Measurements from ENCODE around the gene ZNF394. TPM values are rescaled to one million over a fixed set of nuclear protein-coding genes. Genes with fewer than 3 reads are reported as not detected.

Gene ZNF394
- total and polyA plus RNA-seq, 9 of the 15 experiments (the other 6 are each of a cell fraction or from before 2014, with no cell fraction given): 2.9 to 32.2 (median 24.2) TPM

GRCh38 chr7:99452541-99452940 lies 47.5 kb downstream of the ZNF394 start (continued):
- TF ChIP-seq RREB1 (CRISPR knock-in tag; IDR thresholded peaks at IDR 0.05) (no peak), FOXA3 (CRISPR knock-in tag; conservative IDR thresholded peaks at IDR 0.05 in 1 of 2, IDR thresholded peaks at IDR 0.05 in 1 of 2) (no peak)

GRCh38 chr7:99451936-99452335 lies 48.1 kb downstream of the ZNF394 start:
- BruUV-seq (replicated peaks): no TSS peak
- Histone ChIP-seq H3K36me3 (ENCODE audit: control insufficient read depth, insufficient read depth, low read length) (peaks cover 98% of the 10 kb centered on the region), H3K4me2 (ENCODE audit: insufficient read depth, low read length) (no peak overlapping the region), H3K79me2 (ENCODE audit: control insufficient read depth, insufficient read depth, low read length) (peaks cover 4% of the 10 kb centered on the region; the same call in 2 of the 3 replicates), H3K9ac (ENCODE audit: insufficient read depth in 1 of 2, low read depth in 2 of 2, low read length in 2 of 2) (peak overlapping the region in 1 of 2 experiments; percentile 61; a peak in 1 of 4 replicates), H3K4me3 (no peak overlapping the region), H3K9me3 (replicated peaks; ENCODE audit: control insufficient read depth, insufficient read depth, low read depth, low read length) (no peaks in the 10 kb centered on the region), H4K20me1 (replicated peaks; ENCODE audit: control insufficient read depth, insufficient read depth, low read length) (peaks cover 10% of the 10 kb centered on the region; the same call in 1 of the 2 replicates), H3K27ac (ENCODE audit: extremely low read depth, low read depth, low read length) (no peak overlapping the region), H3K27me3 (ENCODE audit: control insufficient read depth in 2 of 2, insufficient read depth in 2 of 2, low read length in 2 of 2) (no peaks in the 10 kb centered on the region), H3K4me1 (replicated peaks in 1 of 2; ENCODE audit: control insufficient read depth in 2 of 2, insufficient read depth in 2 of 2, low read length in 2 of 2) (peaks cover 0 to 13% of the 10 kb centered on the region in 2 experiments; a peak in 1 of 5 replicates), H2AFZ (ENCODE audit: low read depth, low read length) (no peak overlapping the region), H3K9me1 (ENCODE audit: control insufficient read depth, insufficient read depth, low read length) (no peaks in the 10 kb centered on the region)
- DNase-seq (ENCODE audit: extremely low read depth in 1 of 4, low spot score in 3 of 4) (no peak), ATAC-seq (no peak), FAIRE-seq (no peak)
- 93% methylated on average over 8 of the region's 8 CpGs for WGBS (ENCODE audit: insufficient coverage, low coverage, missing lambda C conversion rate)
- in situ Hi-C loops (cut with MboI): no loop called here
- intact Hi-C loops (cut with micrococcal nuclease): no loop called here
- POLR2A ChIA-PET: interaction anchor here (0.6 to 1.2 kb wide), 3 partner anchors 9 to 373 kb away, joined by 3 to 4 read pairs (median 4); no protein-coding TSS in a partner anchor
- CTCF ChIA-PET (ENCODE audit: low intra/inter-chr PET ratio): no interaction called here
- no peak for TF ChIP-seq ZNF24 (IDR thresholded peaks at IDR 0.05)

Data from K562 (cell line).